Measurements from ENCODE around the gene HUS1.

- TF ChIP-seq KDM1A (IDR thresholded peaks at IDR 0.05; ENCODE audit: borderline replicate concordance, low read length) (no peak), CTCF (IDR thresholded peaks at IDR 0.05; ENCODE audit: control extremely low read depth in 1 of 3, insufficient read depth in 1 of 3, low read depth in 1 of 3, low read length in 3 of 3) (no peak)
These were observed 30.5 kb upstream of the HUS1 start for GRCh38 chr7:48009954-48010353.
